ENCODE data around the gene ZNF622.

GRCh38 chr5:16411235-16411634, 54.4 kb downstream of the ZNF622 start:
- TF ChIP-seq CTCF (IDR thresholded peaks at IDR 0.05) (no peak), POLR2A (IDR thresholded peaks at IDR 0.05) (no peak)
